Mesenchymal stem cell (in vitro differentiated cells and primary cell): ENCODE measurements around the gene FOXE3.

Source experiments
- DNase-seq: peaks from one replicate; pipeline ENCODE4 v3.0.0-alpha.2; 2013
- H2AFZ ChIP-seq: one replicate; pipeline ENCODE4 v1.6.1; 2013; ENCODE audit warnings: low read depth, mild to moderate bottlenecking, control low read depth, inconsistent platforms, low read length, moderate library complexity
- H2AK5ac ChIP-seq: 2 replicates; pipeline ENCODE4 v1.6.1; 2013; ENCODE audit warnings: low read length, moderate library complexity, mild to moderate bottlenecking, inconsistent platforms; ENCODE audit not compliant: severe bottlenecking
- H2BK120ac ChIP-seq: one replicate; pipeline ENCODE4 v1.6.1; 2013; ENCODE audit warnings: low read depth, mild to moderate bottlenecking, inconsistent platforms, low read length, moderate library complexity
- H2BK12ac ChIP-seq, 2 experiments: one replicate each; pipeline ENCODE4 v1.6.1; 2013; ENCODE audit warnings: inconsistent platforms in 2 of 2, low read length in 2 of 2, mild to moderate bottlenecking in 2 of 2, moderate library complexity in 2 of 2, control low read depth in 1 of 2
- H2BK15ac ChIP-seq: one replicate; pipeline ENCODE4 v1.6.1; 2013; ENCODE audit warnings: mild to moderate bottlenecking, low read depth, inconsistent platforms; ENCODE audit not compliant: poor library complexity, severe bottlenecking
- H2BK5ac ChIP-seq: 2 replicates; pipeline ENCODE4 v1.6.1; 2013; ENCODE audit warnings: low read depth, mild to moderate bottlenecking, low read length, control low read depth, inconsistent platforms; ENCODE audit not compliant: poor library complexity, severe bottlenecking
- H3K14ac ChIP-seq, 2 experiments: one replicate each; pipeline ENCODE4 v1.6.1; 2013; ENCODE audit warnings: inconsistent platforms in 2 of 2, low read length in 2 of 2, control low read depth in 1 of 2, mild to moderate bottlenecking in 1 of 2, moderate library complexity in 1 of 2
- H3K18ac ChIP-seq, 2 experiments: one replicate each; pipeline ENCODE4 v1.6.1; 2013; ENCODE audit warnings: inconsistent platforms in 2 of 2, low read length in 2 of 2, control low read depth in 1 of 2, low read depth in 1 of 2, mild to moderate bottlenecking in 1 of 2
- H3K23ac ChIP-seq, 2 experiments: one replicate each; pipeline ENCODE4 v1.6.1; 2013; ENCODE audit warnings: inconsistent platforms in 2 of 2, low read length in 2 of 2, mild to moderate bottlenecking in 2 of 2, moderate library complexity in 2 of 2, control low read depth in 1 of 2
- H3K27ac ChIP-seq: 2 replicates; pipeline ENCODE4 v1.5.1; 2013; ENCODE audit warnings: mild to moderate bottlenecking, moderate library complexity, low read length, control low read depth, inconsistent platforms; ENCODE audit not compliant: poor library complexity, severe bottlenecking
- H3K27me3 ChIP-seq, 2 experiments: 2 replicates each; pipeline versions ENCODE4 v1.6.1 to v1.7.0; 2013; ENCODE audit warnings: low read length in 2 of 2, mild to moderate bottlenecking in 2 of 2, moderate library complexity in 2 of 2, control low read depth in 1 of 2, inconsistent platforms in 1 of 2; ENCODE audit not compliant: control insufficient read depth in 1 of 2, insufficient read depth in 1 of 2
- H3K36me3 ChIP-seq, 2 experiments: 2 replicates each; pipeline versions ENCODE4 v1.6.1 to v1.7.0; 2013; ENCODE audit warnings: low read length in 2 of 2, control low read depth in 1 of 2, inconsistent platforms in 1 of 2, low read depth in 1 of 2, mild to moderate bottlenecking in 1 of 2; ENCODE audit not compliant: insufficient read depth in 2 of 2, control insufficient read depth in 1 of 2
- H3K4ac ChIP-seq, 2 experiments: one replicate each; pipeline ENCODE4 v1.6.1; 2013; ENCODE audit warnings: inconsistent platforms in 2 of 2, low read length in 2 of 2, mild to moderate bottlenecking in 2 of 2, moderate library complexity in 2 of 2, control low read depth in 1 of 2, low read depth in 1 of 2
- H3K4me1 ChIP-seq: 2 replicates; pipeline ENCODE4 v1.6.1; 2013; ENCODE audit warnings: low read depth, low read length, control low read depth; ENCODE audit not compliant: control insufficient read depth, insufficient read depth
- H3K4me2 ChIP-seq: 2 replicates; pipeline ENCODE4 v1.6.1; 2013; ENCODE audit warnings: low read length, mild to moderate bottlenecking, inconsistent platforms; ENCODE audit not compliant: poor library complexity, severe bottlenecking
- H3K4me3 ChIP-seq, 2 experiments: 2 replicates each; pipeline versions ENCODE4 v1.5.1 to v1.7.0; 2013; ENCODE audit warnings: low read length in 2 of 2, mild to moderate bottlenecking in 2 of 2, control low read depth in 1 of 2, low read depth in 1 of 2; ENCODE audit not compliant: insufficient read depth in 1 of 2
- H3K79me1 ChIP-seq: replicated peaks from 2 replicates; pipeline ENCODE4 v1.6.1; 2013; ENCODE audit warnings: mild to moderate bottlenecking, control low read depth, low read length, inconsistent platforms; ENCODE audit not compliant: poor library complexity, severe bottlenecking
- H3K9ac ChIP-seq: 2 replicates; pipeline ENCODE4 v1.7.0; 2013; ENCODE audit warnings: mild to moderate bottlenecking, low read length, moderate library complexity
- H3K9me3 ChIP-seq: 2 replicates; pipeline ENCODE4 v1.7.0; 2013; ENCODE audit warnings: mild to moderate bottlenecking, low read length; ENCODE audit not compliant: control insufficient read depth
- H4K8ac ChIP-seq: one replicate; pipeline ENCODE4 v1.6.1; 2013; ENCODE audit warnings: inconsistent platforms, mild to moderate bottlenecking, low read length, moderate library complexity
- H4K91ac ChIP-seq: one replicate; pipeline ENCODE4 v1.6.1; 2013; ENCODE audit warnings: mild to moderate bottlenecking, low read length, inconsistent platforms
- WGBS: methylation state at CpG from one replicate; pipeline ENCODE4 v1.1.7; 2013; ENCODE audit warnings: mixed read lengths; 5-methylcytosine and 5-hydroxymethylcytosine counted together

Gene FOXE3

GRCh38 chr1:47436979-47437446, 20.9 kb downstream of the FOXE3 start:
- 1% methylated on average over 37 of the region's 46 CpGs for WGBS
- no peak overlapping the region for H2BK5ac ChIP-seq
- peak overlapping the region; percentile 67 for H3K9ac ChIP-seq
- no peak overlapping the region for H2AK5ac ChIP-seq
- no peak overlapping the region for H2BK15ac ChIP-seq
- H3K79me1 ChIP-seq, result no peaks in the 10 kb centered on the region
- no peaks in the 10 kb centered on the region for H3K9me3 ChIP-seq
- no peak overlapping the region for H2BK120ac ChIP-seq
- peak overlapping the region; percentile 19 for H4K8ac ChIP-seq
- no peaks in the 10 kb centered on the region for H3K36me3 ChIP-seq
- no peak overlapping the region for H2BK12ac ChIP-seq
- H3K27me3 ChIP-seq, result peaks cover 78 to 81% of the 10 kb centered on the region in 2 experiments
- peak overlapping the region; percentile 90 for H3K4me2 ChIP-seq
- H3K27ac ChIP-seq, result no peak overlapping the region
- DNase-seq, result peak; percentile 22
- no peak overlapping the region for H3K18ac ChIP-seq
- H4K91ac ChIP-seq, result no peak overlapping the region
- H3K4me3 ChIP-seq, result peak overlapping the region; percentile 68 to 77
- peak overlapping the region; percentile 19 for H2AFZ ChIP-seq
- H3K4ac ChIP-seq, result no peak overlapping the region
- peaks cover 37% of the 10 kb centered on the region for H3K4me1 ChIP-seq
- H3K23ac ChIP-seq, result peak overlapping the region in 1 of 2 experiments; percentile 84
- no peak overlapping the region for H3K14ac ChIP-seq

DNA sequence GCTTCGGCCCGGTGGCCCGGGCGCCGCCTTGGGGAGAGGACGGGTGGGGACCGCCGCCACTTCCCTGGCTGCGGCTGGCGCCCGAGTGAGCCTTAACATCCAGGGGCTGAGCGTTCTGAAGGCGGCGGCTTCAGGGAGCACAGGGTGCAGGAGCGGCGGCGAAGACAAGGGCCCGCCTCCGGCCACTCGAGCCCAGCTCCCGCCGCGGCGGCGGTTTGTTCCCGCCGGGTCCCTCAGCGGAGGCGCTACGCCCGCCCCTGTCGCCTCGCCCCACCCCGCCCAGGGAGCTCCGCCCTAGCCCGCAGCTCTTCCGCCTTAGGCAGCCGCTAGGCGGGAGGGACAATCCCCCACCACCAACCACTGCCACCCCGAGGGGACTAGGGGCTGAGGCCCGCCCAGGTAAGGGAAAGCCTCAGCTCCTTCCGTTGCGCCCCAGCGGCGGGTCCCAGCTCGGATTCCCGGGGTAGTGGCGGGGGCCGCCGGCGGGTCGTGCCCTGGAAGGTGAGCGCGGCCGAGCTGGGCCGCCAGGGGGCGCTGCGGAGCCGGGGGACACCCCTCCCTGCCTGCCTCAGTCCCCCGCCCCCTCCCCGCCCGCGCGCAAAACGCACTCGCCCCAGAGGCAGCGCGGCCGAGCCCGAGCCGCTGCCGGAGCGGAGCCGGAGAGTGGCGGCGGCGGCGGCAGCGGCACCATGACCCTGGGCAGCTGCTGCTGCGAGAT, 21.5 kb downstream of the FOXE3 start, which contains the start of gene FOXD2:
Gene FOXD2, plus strand, starts transcription at position 598 of the 718 bp plus-strand sequence. Its CDS starts 92 bp downstream, at position 690.
- Histone ChIP-seq H3K9me3 (no peaks in the 10 kb centered on the region), H3K36me3 (no peaks in the 10 kb centered on the region), H3K79me1 (no peaks in the 10 kb centered on the region), H3K4me1 (peaks cover 35% of the 10 kb centered on the region), H3K27ac (no peak within 1 kb of the TSS), H2AK5ac (no peak within 1 kb of the TSS), H3K4ac (no peak within 1 kb of the TSS), H2BK15ac (peak within 1 kb of the TSS; percentile 55), H4K91ac (peak within 1 kb of the TSS; percentile 77), H2BK120ac (no peak within 1 kb of the TSS), H4K8ac (peak within 1 kb of the TSS; percentile 86), H2BK12ac (peak within 1 kb of the TSS in 1 of 2 experiments; percentile 71), H3K14ac (peak within 1 kb of the TSS in 1 of 2 experiments; percentile 66), H3K18ac (peak within 1 kb of the TSS; percentile 52 to 72), H3K27me3 (peaks cover 78 to 87% of the 10 kb centered on the region in 2 experiments), H2AFZ (peak within 1 kb of the TSS; percentile 70), H3K4me2 (peak within 1 kb of the TSS; percentile 90), H3K23ac (peak within 1 kb of the TSS in 1 of 2 experiments; percentile 84), H2BK5ac (no peak within 1 kb of the TSS), H3K9ac (peak within 1 kb of the TSS; percentile 67), H3K4me3 (peak within 1 kb of the TSS; percentile 68 to 77)
- DNase-seq, result peak; percentile 74
- WGBS, result under 1% methylated on average over 53 of the region's 80 CpGs

DNA sequence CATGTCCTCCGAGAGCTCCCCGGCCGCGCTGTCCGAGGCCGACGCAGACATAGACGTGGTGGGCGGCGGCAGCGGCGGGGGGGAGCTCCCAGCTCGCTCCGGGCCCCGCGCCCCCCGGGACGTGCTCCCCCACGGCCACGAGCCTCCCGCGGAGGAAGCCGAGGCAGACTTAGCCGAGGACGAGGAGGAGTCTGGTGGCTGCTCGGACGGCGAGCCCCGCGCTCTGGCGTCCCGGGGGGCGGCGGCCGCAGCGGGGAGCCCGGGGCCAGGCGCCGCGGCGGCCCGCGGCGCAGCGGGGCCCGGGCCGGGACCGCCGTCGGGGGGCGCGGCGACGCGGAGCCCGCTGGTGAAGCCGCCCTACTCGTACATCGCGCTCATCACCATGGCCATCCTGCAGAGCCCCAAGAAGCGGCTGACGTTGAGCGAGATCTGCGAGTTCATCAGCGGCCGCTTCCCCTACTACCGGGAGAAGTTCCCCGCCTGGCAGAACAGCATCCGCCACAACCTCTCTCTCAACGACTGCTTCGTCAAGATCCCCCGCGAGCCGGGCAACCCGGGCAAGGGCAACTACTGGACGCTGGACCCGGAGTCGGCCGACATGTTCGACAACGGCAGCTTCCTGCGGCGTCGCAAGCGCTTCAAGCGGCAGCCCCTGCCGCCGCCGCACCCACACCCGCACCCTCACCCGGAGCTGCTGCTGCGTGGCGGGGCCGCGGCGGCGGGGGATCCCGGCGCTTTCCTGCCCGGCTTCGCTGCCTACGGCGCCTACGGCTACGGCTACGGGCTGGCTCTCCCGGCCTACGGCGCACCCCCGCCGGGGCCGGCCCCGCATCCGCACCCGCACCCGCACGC, 22.3 kb downstream of the FOXE3 start:
- DNase-seq, result no peak
- no peak overlapping the region for H2BK5ac ChIP-seq
- 7% methylated on average over 61 of the region's 117 CpGs for WGBS

More for the DNA sequence above, 22.3 kb downstream of the FOXE3 start:
- no peaks in the 10 kb centered on the region for H3K79me1 ChIP-seq
- no peak overlapping the region for H2AK5ac ChIP-seq
- H2BK120ac ChIP-seq, result no peak overlapping the region
- no peak overlapping the region for H3K4ac ChIP-seq
- no peak overlapping the region for H3K23ac ChIP-seq
- H3K36me3 ChIP-seq, result no peaks in the 10 kb centered on the region
- peak overlapping the region; percentile 68 to 77 for H3K4me3 ChIP-seq
- no peaks in the 10 kb centered on the region for H3K9me3 ChIP-seq
- no peak overlapping the region for H3K14ac ChIP-seq
- H3K27me3 ChIP-seq, result peaks cover 78 to 87% of the 10 kb centered on the region in 2 experiments
- no peak overlapping the region for H3K27ac ChIP-seq
- H3K4me1 ChIP-seq, result peaks cover 32% of the 10 kb centered on the region
- H4K8ac ChIP-seq, result peak overlapping the region; percentile 13
- H2BK12ac ChIP-seq, result no peak overlapping the region
- no peak overlapping the region for H2BK15ac ChIP-seq
- no peak overlapping the region for H2AFZ ChIP-seq
- no peak overlapping the region for H3K18ac ChIP-seq
- peak overlapping the region; percentile 53 for H3K4me2 ChIP-seq
- no peak overlapping the region for H3K9ac ChIP-seq
- H4K91ac ChIP-seq, result no peak overlapping the region
